GM23338 (cell line): ENCODE data around the gene ALX3.

Source experiments
- CTCF ChIP-seq, 2 experiments: fragments of 200-600 bp in 1 of 2; sonication (generic) in 1 of 2; conservative IDR thresholded peaks; 2 replicates each; pipeline versions ENCODE4 v1.5.1 to v1.6.1; 2016 to 2017; ENCODE audit warnings: antibody characterized with exemption in 2 of 2, low read depth in 2 of 2, mild to moderate bottlenecking in 2 of 2, moderate library complexity in 1 of 2
- ETS1 ChIP-seq: IDR thresholded peaks from 2 replicates; pipeline ENCODE4 v1.6.1; 2016; ENCODE audit warnings: antibody characterized with exemption
- EZH2 ChIP-seq: fragments of 200-600 bp; sonication (generic); IDR thresholded peaks from one replicate; pipeline ENCODE4 v1.8.0; 2017; ENCODE audit warnings: antibody characterized with exemption, mild to moderate bottlenecking, low read depth; ENCODE audit not compliant: unreplicated experiment
- EZH2phosphoT487 ChIP-seq: fragments of 200-600 bp; sonication (generic); IDR thresholded peaks from one replicate; pipeline ENCODE4 v1.8.1; 2018; ENCODE audit warnings: antibody characterized with exemption; ENCODE audit not compliant: unreplicated experiment
- JUNB ChIP-seq: IDR thresholded peaks from one replicate; pipeline ENCODE4 v1.6.1; 2016; ENCODE audit warnings: antibody characterized with exemption; ENCODE audit not compliant: unreplicated experiment
- NANOG ChIP-seq: IDR thresholded peaks from 2 replicates; pipeline ENCODE4 v1.6.1; 2016; ENCODE audit warnings: antibody characterized with exemption, borderline replicate concordance
- POLR2AphosphoS5 ChIP-seq: IDR thresholded peaks from 2 replicates; pipeline ENCODE4 v1.6.1; 2016; ENCODE audit warnings: antibody characterized with exemption, low read depth
- REST ChIP-seq: IDR thresholded peaks from one replicate; pipeline ENCODE4 v1.6.1; 2018; ENCODE audit warnings: antibody characterized with exemption; ENCODE audit not compliant: unreplicated experiment
- STAT1 ChIP-seq: IDR thresholded peaks from one replicate; pipeline ENCODE4 v1.6.1; 2016; ENCODE audit warnings: antibody characterized with exemption; ENCODE audit not compliant: unreplicated experiment
- ZNF462 ChIP-seq: fragments of 250-450 bp; sonication (Bioruptor Pico); IDR thresholded peaks from 2 replicates; pipeline ENCODE4 v1.5.0; 2020; ENCODE audit warnings: mild to moderate bottlenecking, moderate library complexity

GRCh38 chr1:110084227-110085078, 14.0 kb upstream of the ALX3 start:
- TF ChIP-seq CTCF (conservative IDR thresholded peaks at IDR 0.05; ENCODE audit: low read depth in 2 of 2) (no peak), POLR2AphosphoS5 (no peak), EZH2 (peak; percentile 93), REST (no peak), EZH2phosphoT487 (peak; percentile 83), STAT1 (no peak), JUNB (no peak), ZNF462 (no peak), ETS1 (no peak), NANOG (no peak)
